ENCODE measurements around the gene XRCC4. TPM values are rescaled to one million over a fixed set of nuclear protein-coding genes. Genes with fewer than 3 reads are reported as not detected.

The XRCC4 gene
- total RNA-seq, 1 experiment from 2014 or later = 7.1 TPM

DNA sequence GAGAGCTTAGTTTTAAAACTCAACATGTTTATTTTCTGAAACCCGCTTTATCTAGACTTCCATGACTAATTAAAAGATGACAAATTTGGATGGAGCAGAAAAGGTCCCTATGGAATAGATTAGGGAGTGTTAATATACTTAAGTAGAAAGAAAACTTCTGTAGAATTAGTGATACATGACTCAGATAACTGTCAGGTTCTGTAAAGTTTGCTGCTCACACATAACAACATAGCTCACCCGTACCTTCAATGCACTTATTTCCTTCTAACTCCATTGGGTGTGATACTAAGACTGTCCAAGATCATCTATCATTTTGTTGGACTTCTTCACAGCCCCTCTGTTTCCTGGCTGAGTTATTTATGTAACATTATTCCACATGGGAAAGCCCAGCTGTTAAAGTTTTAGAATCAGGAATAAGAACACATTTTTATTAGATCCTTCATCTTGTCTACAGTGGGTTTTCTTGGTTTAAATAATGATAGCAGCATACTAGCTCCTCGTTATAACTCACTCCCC lies 27.9 kb upstream of the XRCC4 start:
- DNase-seq (ENCODE audit: unreplicated experiment) = no peak
- BruUV-seq (replicated peaks) = no TSS peak
- CTCF ChIA-PET = interaction anchor here (0.7 kb wide), 2 partner anchors 13 to 300 kb away, joined by 3 to 4 read pairs; no protein-coding TSS in a partner anchor
- TF ChIP-seq, protein P1, sequence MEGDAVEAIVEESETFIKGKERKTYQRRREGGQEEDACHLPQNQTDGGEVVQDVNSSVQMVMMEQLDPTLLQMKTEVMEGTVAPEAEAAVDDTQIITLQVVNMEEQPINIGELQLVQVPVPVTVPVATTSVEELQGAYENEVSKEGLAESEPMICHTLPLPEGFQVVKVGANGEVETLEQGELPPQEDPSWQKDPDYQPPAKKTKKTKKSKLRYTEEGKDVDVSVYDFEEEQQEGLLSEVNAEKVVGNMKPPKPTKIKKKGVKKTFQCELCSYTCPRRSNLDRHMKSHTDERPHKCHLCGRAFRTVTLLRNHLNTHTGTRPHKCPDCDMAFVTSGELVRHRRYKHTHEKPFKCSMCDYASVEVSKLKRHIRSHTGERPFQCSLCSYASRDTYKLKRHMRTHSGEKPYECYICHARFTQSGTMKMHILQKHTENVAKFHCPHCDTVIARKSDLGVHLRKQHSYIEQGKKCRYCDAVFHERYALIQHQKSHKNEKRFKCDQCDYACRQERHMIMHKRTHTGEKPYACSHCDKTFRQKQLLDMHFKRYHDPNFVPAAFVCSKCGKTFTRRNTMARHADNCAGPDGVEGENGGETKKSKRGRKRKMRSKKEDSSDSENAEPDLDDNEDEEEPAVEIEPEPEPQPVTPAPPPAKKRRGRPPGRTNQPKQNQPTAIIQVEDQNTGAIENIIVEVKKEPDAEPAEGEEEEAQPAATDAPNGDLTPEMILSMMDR (IDR thresholded peaks at IDR 0.05; ENCODE audit: unreplicated experiment) = no peak
- H3K9me3 Mint-ChIP-seq (ENCODE audit: unreplicated experiment) = no peaks in the 10 kb centered on the region
- no peak overlapping the region for H3K27ac Mint-ChIP-seq (ENCODE audit: low read depth, unreplicated experiment)
- intact Hi-C loops (cut with micrococcal nuclease) = no loop called here
- H3K4me3 Mint-ChIP-seq (ENCODE audit: unreplicated experiment) = no peak overlapping the region
- no peaks in the 10 kb centered on the region for H3K27me3 Mint-ChIP-seq (ENCODE audit: insufficient read depth, unreplicated experiment)
- H3K4me1 Mint-ChIP-seq (ENCODE audit: insufficient read depth, unreplicated experiment) = no peaks in the 10 kb centered on the region
- peaks cover 13% of the 10 kb centered on the region for H3K36me3 Mint-ChIP-seq (ENCODE audit: insufficient read depth, unreplicated experiment)
- POLR2A ChIA-PET = interaction anchor here (2.6 kb wide), 1 partner anchor 27 kb away, joined by 11 read pairs; the partner anchor contains the start of genes TMEM167A and XRCC4

DNA sequence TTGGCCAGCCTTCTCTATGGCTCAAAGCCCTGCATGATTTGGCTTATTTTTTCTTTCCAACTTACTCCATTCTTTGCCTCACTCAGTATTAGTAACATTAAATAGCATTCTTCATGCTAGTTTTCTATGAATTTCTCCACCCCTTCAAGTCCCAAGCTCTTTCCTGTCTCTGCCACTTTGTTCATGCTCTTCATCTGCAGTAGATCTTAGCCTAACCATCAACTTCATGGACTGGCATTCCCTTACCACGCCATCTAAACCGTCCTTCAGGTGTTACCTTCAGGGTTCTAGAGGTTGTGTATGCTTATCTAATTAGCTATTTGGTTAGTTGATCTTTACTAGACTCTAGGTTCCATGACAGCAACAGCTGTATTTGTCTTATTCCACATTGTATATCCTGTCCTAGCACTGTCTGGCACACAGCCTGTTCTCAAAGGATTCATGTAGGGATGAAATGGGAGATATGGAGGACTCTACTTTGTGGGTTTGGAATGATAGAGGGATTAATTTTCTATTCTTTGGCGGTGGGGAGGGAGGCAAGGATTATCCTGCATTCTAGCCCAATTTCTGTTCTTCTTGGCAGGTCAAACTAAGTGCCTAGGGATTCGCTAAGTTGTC lies 26.5 kb upstream of the XRCC4 start:
- BruUV-seq (replicated peaks) = no TSS peak
- TF ChIP-seq, protein P1 (IDR thresholded peaks at IDR 0.05; ENCODE audit: unreplicated experiment) = no peak
- no peak for DNase-seq (ENCODE audit: unreplicated experiment)
- Mint-ChIP-seq H3K27ac (ENCODE audit: low read depth, unreplicated experiment) (no peak overlapping the region), H3K4me1 (ENCODE audit: insufficient read depth, unreplicated experiment) (no peaks in the 10 kb centered on the region), H3K9me3 (ENCODE audit: unreplicated experiment) (no peaks in the 10 kb centered on the region), H3K36me3 (ENCODE audit: insufficient read depth, unreplicated experiment) (peaks cover 25% of the 10 kb centered on the region), H3K4me3 (ENCODE audit: unreplicated experiment) (no peak overlapping the region), H3K27me3 (ENCODE audit: insufficient read depth, unreplicated experiment) (no peaks in the 10 kb centered on the region)
- intact Hi-C loops (cut with micrococcal nuclease) = loop anchor here (5.0 kb wide), 1 partner anchor 421 kb away; the partner anchor contains the start of gene VCAN
- POLR2A ChIA-PET = interaction anchor here (0.6 to 2.6 kb wide), 3 partner anchors 26 to 637 kb away, joined by 3 to 11 read pairs (median 3); partner anchors contain the start of genes TMEM167A and XRCC4
- CTCF ChIA-PET = interaction anchor here (0.6 to 1.4 kb wide), 6 partner anchors 15 to 380 kb away, joined by 3 to 4 read pairs (median 3); no protein-coding TSS in a partner anchor

DNA sequence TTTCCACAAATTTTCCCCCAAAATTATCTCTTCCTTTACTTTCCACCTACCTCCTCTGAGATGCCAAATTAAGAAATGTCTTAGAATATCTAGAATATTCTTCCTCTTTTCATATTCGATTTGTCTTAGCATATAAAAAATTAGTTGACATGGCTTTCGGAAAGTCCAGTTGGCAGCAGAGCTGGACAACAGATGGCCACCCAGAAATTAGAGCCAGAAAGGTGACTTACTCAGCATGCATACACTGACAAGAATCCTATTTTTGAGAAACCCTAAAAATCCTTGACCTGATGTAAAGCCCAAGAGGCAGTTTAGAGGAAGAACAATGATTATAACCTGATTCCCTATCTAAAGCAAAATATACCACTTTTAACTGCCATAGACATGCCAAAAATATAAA lies 22.2 kb upstream of the XRCC4 start:
- POLR2A ChIA-PET = interaction anchor here (1.1 to 1.3 kb wide), 2 partner anchors 20 to 22 kb away, joined by 3 read pairs; partner anchors contain the start of genes TMEM167A and XRCC4
- TF ChIP-seq, protein P1 (IDR thresholded peaks at IDR 0.05; ENCODE audit: unreplicated experiment) = no peak
- H3K4me1 Mint-ChIP-seq (ENCODE audit: insufficient read depth, unreplicated experiment) = no peaks in the 10 kb centered on the region
- intact Hi-C loops (cut with micrococcal nuclease) = no loop called here
- peaks cover 47% of the 10 kb centered on the region for H3K36me3 Mint-ChIP-seq (ENCODE audit: insufficient read depth, unreplicated experiment)
- no peaks in the 10 kb centered on the region for H3K27me3 Mint-ChIP-seq (ENCODE audit: insufficient read depth, unreplicated experiment)
- no peak overlapping the region for H3K27ac Mint-ChIP-seq (ENCODE audit: low read depth, unreplicated experiment)
- CTCF ChIA-PET = no interaction called here
- BruUV-seq (replicated peaks) = no TSS peak
- no peak for DNase-seq (ENCODE audit: unreplicated experiment)
- no peak overlapping the region for H3K4me3 Mint-ChIP-seq (ENCODE audit: unreplicated experiment)
- H3K9me3 Mint-ChIP-seq (ENCODE audit: unreplicated experiment) = no peaks in the 10 kb centered on the region

DNA sequence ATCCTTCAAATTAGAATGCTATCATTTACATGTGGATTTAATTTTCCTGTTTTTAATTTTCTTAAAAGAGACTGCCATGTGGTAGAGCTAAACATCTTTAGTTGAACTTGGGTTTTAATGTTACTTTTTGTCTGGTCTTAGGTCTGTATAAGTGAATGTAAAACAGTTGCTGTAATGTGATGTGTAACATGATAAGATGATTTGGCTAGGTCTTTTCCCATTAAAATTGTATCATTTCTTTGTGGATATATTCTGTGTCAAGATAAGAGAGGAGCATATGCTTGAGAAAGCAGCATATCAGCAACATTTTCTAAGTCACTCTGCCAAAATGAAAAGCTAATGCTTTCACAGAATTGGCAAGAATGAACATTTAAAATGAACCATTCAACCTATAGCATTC lies 18.6 kb upstream of the XRCC4 start:
- intact Hi-C loops (cut with micrococcal nuclease) = no loop called here
- no peak overlapping the region for H3K4me3 Mint-ChIP-seq (ENCODE audit: unreplicated experiment)
- H3K9me3 Mint-ChIP-seq (ENCODE audit: unreplicated experiment) = no peaks in the 10 kb centered on the region
- ChIA-PET POLR2A (no interaction called here), CTCF (interaction anchor here (0.6 to 1.3 kb wide), 2 partner anchors 371 to 372 kb away, joined by 3 read pairs; no protein-coding TSS in a partner anchor)
- no TSS peak for BruUV-seq (replicated peaks)
- TF ChIP-seq, protein P1 (IDR thresholded peaks at IDR 0.05; ENCODE audit: unreplicated experiment) = no peak
- H3K27ac Mint-ChIP-seq (ENCODE audit: low read depth, unreplicated experiment) = no peak overlapping the region
- no peak for DNase-seq (ENCODE audit: unreplicated experiment)
- no peaks in the 10 kb centered on the region for H3K4me1 Mint-ChIP-seq (ENCODE audit: insufficient read depth, unreplicated experiment)
- H3K27me3 Mint-ChIP-seq (ENCODE audit: insufficient read depth, unreplicated experiment) = no peaks in the 10 kb centered on the region
- peaks cover 56% of the 10 kb centered on the region for H3K36me3 Mint-ChIP-seq (ENCODE audit: insufficient read depth, unreplicated experiment)

All from MCF 10A (cell line).